GM04504 (cell line): ENCODE measurements around the gene UTF1.

Source experiments
- DNase-seq: peaks from one replicate; pipeline ENCODE4 v3.0.0-alpha.2; 2012; ENCODE audit warnings: low read depth

UTF1 gene, protein sequence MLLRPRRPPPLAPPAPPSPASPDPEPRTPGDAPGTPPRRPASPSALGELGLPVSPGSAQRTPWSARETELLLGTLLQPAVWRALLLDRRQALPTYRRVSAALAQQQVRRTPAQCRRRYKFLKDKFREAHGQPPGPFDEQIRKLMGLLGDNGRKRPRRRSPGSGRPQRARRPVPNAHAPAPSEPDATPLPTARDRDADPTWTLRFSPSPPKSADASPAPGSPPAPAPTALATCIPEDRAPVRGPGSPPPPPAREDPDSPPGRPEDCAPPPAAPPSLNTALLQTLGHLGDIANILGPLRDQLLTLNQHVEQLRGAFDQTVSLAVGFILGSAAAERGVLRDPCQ

DNA sequence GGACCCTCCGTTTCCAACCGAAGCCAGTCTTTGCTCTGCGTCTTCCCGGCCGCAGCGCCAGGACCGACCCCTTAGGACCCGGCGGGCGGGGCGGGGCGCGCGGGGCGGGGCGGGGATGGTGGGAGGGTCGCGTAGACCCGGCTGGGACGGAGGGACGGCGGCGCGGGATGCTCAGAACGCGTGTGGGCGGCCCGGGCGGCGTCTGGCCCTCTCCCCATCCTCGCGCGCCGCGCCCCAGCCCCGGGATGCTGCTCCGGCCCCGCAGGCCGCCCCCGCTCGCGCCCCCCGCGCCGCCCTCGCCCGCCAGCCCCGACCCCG lies at the start of gene UTF1:
Gene UTF1, plus strand, starts transcription at position 174 of the 318 bp plus-strand sequence. Its CDS starts 72 bp downstream, at position 246.
- DNase-seq: no peak

GRCh38 chr10:133180965-133181639 lies 48.9 kb upstream of the UTF1 start:
- DNase-seq: no peak

- no peak for DNase-seq
These were observed 47.8 kb upstream of the UTF1 start for GRCh38 chr10:133182190-133182589.

DNA sequence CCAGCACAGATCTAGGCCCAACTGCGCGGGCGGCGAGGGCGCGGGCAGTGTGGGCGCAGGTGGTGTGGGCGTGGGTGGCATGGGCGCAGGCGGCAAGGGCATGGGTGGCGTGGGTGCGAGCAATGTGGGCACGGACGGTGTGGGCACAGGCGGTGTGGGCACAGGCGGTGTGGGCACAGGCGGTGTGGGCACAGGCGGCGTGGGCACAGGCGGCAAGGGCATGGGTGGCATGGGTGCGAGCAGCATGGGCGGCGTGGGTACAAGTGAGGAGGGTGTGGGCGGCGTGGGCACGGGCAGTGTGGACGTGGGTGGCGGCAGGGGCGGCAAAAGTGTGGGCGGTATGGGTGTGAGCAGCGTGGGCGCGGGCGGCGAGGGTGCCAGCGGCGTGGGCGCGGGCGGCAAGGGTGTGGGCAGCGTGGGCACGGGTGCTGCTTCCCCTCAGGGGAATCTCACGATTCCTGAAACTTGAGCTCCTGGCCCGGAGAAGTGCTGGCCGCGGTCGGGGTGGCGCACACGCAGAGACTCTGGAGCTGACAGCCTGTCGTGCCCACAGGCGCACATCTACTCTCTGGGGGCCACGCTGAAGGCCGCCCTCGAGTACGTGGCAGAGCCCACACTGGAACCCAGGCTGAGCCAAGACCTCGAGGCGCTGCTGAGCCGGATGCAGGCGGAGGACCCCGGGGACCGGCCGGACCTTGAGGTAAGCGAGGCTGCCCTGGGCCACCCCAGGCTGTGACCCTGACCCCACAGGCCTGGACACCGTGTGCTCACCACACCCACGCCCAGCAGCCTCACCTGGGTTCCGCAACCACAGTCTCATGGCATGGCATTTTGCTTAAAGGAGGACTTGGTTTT lies 47.0 kb upstream of the UTF1 start:
- DNase-seq: no peak

GRCh38 chr10:133183646-133184378 lies 46.2 kb upstream of the UTF1 start:
- DNase-seq: no peak

DNA sequence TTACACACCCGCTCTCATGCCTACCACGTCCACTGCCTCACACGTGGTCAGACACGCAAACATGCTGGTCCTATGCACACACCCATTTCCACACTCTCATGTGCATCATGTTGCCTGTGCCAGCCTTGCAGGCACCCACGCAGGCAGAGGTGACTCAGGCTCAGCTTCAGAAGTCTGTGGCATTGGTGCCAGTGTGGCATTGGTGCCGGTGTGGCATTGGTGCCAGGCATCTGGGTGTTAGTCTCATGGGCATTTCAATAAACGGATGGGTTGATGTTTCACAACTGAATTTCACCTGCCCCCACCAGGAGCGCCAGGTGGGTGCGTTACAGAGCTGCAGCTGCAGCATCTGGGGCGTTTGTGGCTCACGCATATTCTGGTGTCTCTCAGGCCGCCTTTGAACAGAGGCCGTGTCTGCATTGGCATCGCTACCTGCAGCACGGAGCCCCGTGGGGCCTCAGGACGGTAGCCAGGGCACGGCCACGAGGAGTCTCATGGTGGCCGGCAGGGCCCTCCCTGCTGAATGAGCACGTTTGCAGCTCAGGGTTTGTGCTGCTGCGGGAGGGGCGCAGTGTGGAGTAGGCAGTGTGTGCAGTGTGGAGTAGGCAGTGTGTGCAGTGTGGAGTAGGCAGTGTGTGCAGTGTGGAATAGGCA lies 45.3 kb upstream of the UTF1 start:
- no peak for DNase-seq

GRCh38 chr10:133185421-133185820 lies 44.6 kb upstream of the UTF1 start:
- no peak for DNase-seq

- no peak for DNase-seq
These were observed 44.1 kb upstream of the UTF1 start for GRCh38 chr10:133185916-133186315.

DNA sequence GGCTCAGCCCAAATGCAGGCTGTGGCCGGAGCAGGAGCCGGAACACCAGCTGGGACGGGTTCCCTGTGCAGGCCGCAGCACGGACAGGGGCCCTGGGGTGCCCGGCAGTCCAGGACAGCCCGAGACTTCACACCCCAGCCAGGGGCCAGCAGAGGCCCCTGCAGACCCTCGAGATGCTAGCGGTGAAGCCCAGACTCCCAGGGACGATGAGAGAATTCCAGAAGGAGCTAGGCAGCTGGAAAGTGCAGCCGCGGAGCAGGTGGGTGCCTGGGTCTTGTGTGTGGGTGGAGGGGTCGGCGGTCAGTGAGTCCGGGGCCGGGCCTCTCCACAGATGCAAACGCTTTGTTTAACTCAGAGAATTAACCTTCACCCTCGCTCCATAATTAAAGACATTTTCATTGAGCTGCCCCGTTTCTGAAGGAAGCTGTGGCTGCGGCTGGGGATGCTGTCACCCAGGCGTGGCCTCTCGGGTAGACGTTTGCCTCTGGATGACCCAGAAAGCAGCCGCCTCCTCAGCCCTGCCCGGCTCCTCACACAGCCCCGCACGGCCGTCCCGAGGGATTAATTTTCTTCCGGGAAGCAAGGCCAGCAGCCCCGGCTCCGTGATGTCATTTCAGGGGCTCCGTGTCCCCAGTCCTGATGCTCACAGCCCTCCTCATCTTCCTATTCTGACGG lies 43.5 kb upstream of the UTF1 start:
- no peak for DNase-seq

GRCh38 chr10:133187091-133187905 lies 42.7 kb upstream of the UTF1 start:
- DNase-seq: no peak

DNA sequence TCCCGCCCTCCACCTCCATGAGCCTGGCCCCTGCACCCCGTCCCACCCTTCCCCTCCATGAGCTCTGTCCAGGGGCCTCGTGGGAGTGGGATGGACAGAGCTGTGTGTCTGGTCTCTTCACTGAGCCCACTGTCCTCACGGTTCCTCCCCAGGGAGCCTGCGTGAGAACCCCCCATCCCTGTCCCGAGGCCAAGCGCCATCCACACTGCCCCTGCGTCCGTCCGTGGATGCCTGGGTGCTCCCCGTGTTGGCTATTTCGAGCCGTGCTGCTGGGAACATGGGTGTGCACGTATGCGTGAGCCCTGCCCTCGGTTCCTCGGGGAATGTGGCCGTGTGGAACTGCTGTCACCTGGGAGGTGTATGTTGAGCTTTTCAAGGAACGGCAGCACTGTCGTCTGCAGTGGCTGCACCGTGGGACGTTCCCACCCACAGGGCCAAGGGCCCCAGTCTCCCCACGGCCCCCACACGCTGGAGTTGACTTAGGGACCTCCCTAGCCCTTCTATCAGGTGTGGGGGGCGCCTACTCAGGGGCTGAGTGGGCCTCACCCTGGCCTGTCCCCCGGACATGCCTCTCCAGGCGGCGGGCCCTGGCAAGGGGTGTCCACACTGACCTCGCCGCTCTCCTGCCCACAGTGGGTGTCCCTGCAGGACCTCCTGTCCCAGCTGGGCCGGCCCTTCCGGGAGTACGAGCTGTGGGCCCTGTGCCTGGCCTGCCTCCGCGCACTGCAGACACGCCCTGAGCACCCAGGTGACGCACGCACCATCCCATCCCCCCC lies 41.9 kb upstream of the UTF1 start:
- no peak for DNase-seq

- no peak for DNase-seq
These were observed 40.8 kb upstream of the UTF1 start for GRCh38 chr10:133189256-133189655.

- no peak for DNase-seq
These were observed 40.3 kb upstream of the UTF1 start for GRCh38 chr10:133189726-133190125.

DNA sequence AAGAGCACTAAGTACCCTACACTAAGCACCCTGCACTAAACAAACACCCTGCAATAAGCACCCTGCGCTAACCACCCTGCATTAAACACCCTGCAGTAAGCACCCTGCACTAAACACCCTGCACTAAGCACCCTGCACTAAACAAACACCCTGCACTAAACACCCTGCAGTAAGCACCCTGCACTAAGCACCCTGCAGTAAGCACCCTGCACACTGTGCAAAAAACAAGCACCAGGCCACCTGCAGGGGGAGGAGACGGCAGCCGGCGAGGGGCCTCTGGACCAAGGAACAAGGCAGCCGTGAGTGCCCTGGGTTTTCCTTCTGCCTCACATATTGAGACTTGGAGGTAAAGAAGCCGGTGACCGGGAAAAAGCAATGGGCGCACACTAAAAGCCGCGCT lies 39.8 kb upstream of the UTF1 start:
- no peak for DNase-seq

GRCh38 chr10:133191651-133192050 lies 38.4 kb upstream of the UTF1 start:
- DNase-seq: no peak

DNA sequence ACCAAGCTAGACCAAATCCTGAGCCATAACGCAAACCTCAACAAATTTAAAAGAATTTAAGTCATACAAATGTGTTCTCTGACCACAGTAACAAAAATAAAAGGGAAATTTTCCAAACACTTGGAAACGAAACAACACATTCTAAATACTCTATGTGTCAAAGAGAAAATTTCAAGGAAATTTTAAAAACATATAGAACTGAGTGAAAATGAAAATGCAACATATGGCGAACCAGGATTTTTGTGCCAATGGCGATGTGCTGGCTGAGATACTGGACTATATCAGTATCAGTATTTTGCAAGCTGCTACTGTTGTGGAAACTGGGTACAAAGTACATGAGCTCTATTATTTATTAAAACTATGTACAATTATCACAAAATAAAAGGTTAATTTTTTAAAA lies 35.9 kb upstream of the UTF1 start:
- DNase-seq: no peak

GRCh38 chr10:133195096-133195495 lies 34.9 kb upstream of the UTF1 start:
- DNase-seq: no peak

DNA sequence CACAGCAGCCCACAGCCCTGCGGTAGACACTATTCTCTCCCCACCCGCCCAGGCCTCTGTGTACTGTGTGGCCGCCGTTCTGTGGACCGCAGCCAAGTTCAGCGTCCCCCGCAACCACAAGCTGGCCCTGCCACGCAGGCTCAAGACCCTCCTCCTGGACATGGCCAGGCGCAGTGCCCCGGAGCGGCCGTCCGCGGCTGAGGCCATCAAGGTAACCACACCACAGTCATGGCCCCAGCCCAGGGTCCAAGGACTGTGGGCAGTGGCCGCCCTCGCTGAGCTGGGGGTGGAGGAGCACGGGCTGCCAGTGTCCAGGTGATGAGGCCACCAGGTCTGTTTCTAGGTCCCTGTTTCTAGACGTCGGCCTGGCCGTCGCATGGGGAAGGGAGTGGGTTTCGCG lies 34.4 kb upstream of the UTF1 start:
- DNase-seq: no peak

DNA sequence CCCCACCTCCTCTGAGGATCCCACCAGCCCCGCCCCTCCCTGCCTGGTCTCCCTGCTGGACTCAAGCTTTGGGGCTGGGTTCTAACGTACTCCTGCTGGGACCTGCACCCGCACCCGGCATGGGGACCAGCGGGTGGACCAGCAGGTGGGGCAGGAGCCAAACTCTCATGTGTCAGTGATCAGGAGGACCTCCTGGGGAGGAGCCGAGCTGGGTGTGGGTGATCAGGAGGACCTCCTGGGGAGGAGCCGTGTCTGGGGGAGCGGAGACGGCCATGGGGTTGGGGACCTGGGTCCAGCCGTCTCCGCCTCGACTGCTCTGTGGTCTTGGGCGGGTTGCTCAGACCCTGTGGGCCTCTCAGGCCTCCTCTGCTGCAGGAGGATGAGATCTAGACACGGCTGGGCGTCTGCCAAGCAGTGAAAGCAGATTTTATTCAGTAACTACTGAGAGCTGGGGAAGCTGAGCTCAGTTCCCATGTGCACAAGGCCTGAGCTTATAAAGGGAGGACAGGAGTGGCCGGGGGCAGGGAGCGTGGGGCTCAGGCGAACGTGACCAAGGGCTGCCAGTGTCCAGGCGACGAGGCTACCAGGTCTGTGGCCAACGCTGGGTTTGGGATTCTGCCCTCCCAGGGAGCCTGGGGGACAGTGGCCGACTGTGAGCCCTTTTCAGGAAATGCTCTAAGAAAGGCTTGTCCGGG lies 33.6 kb upstream of the UTF1 start:
- DNase-seq: no peak
